Measurements from ENCODE around the gene HCFC1.
"Not testable (repeated sequence)": the region's sequence is repeated elsewhere in the genome, so short reads cannot be mapped to it uniquely, and the experiment has no call there.

HCFC1 gene

GRCh38 chrX:154008521-154008920, 36.9 kb upstream of the HCFC1 start:
- DNase-seq (ENCODE audit: low read depth), result no peak

- DNase-seq (ENCODE audit: low read depth), result no peak
Measured at GRCh38 chrX:154006947-154007346, 35.3 kb upstream of the HCFC1 start.

GRCh38 chrX:154004315-154004714, 32.7 kb upstream of the HCFC1 start:
- DNase-seq (ENCODE audit: low read depth), result no peak

GRCh38 chrX:154002215-154002719, 30.6 kb upstream of the HCFC1 start:
- peak; percentile 89 for DNase-seq (ENCODE audit: low read depth)

GRCh38 chrX:154000051-154000450, 28.4 kb upstream of the HCFC1 start:
- DNase-seq (ENCODE audit: low read depth), result no peak

- DNase-seq (ENCODE audit: low read depth), result no peak
Measured at GRCh38 chrX:153999359-154000037, 27.9 kb upstream of the HCFC1 start.

- no peak for DNase-seq (ENCODE audit: low read depth)
Measured at GRCh38 chrX:153995504-153995903, 23.9 kb upstream of the HCFC1 start.

- DNase-seq (ENCODE audit: low read depth), result not testable (repeated sequence)
Measured at GRCh38 chrX:153994398-153994797, 22.8 kb upstream of the HCFC1 start.

- no peak for DNase-seq (ENCODE audit: low read depth)
Measured at GRCh38 chrX:153993978-153994377, 22.4 kb upstream of the HCFC1 start.

GRCh38 chrX:153993079-153993478, 21.5 kb upstream of the HCFC1 start:
- no peak for DNase-seq (ENCODE audit: low read depth)

GRCh38 chrX:153992180-153992579, 20.6 kb upstream of the HCFC1 start:
- no peak for DNase-seq (ENCODE audit: low read depth)

- DNase-seq (ENCODE audit: low read depth), result no peak
Measured at GRCh38 chrX:153991013-153991580, 19.5 kb upstream of the HCFC1 start.

GRCh38 chrX:153989973-153990655, 18.5 kb upstream of the HCFC1 start:
- no peak for DNase-seq (ENCODE audit: low read depth)

GRCh38 chrX:153988493-153988892, 16.9 kb upstream of the HCFC1 start:
- DNase-seq (ENCODE audit: low read depth), result no peak

- DNase-seq (ENCODE audit: low read depth), result no peak
Measured at GRCh38 chrX:153984351-153985178, 12.9 kb upstream of the HCFC1 start.

- no peak for DNase-seq (ENCODE audit: low read depth)
Measured at GRCh38 chrX:153983321-153983801, 11.7 kb upstream of the HCFC1 start.

- DNase-seq (ENCODE audit: low read depth), result peak; percentile 74
Measured at GRCh38 chrX:153981771-153982533, 10.3 kb upstream of the HCFC1 start.

GRCh38 chrX:153981231-153981630, 9.6 kb upstream of the HCFC1 start:
- no peak for DNase-seq (ENCODE audit: low read depth)

- DNase-seq (ENCODE audit: low read depth), result not testable (repeated sequence)
Measured at GRCh38 chrX:153980394-153980793, 8.8 kb upstream of the HCFC1 start.

GRCh38 chrX:153974726-153975286, 3.2 kb upstream of the HCFC1 start:
- DNase-seq (ENCODE audit: low read depth), result no peak

All from fibroblast of gingiva (primary cell).